ENCODE results near the gene MBTD1. TPM values are rescaled to one million over a fixed set of nuclear protein-coding genes. Genes with fewer than 3 reads are reported as not detected.
A peak's percentile ranks its signal among the peaks of the same experiment; 100 is the strongest.

The MBTD1 gene
- total and polyA plus RNA-seq, 5 donors = 4.1 to 9.1 (median 6.2) TPM

- Histone ChIP-seq H3K27ac (ENCODE audit: low read length) (no peak overlapping the region), H3K4me1 (ENCODE audit: control insufficient read depth, insufficient read depth, low read length) (no peaks in the 10 kb centered on the region), H3K4me3 (ENCODE audit: low read length) (no peak overlapping the region), H3K9me3 (ENCODE audit: control insufficient read depth, low read length) (no peaks in the 10 kb centered on the region), H3K27me3 (ENCODE audit: control insufficient read depth, insufficient read depth) (no peaks in the 10 kb centered on the region)
- WGBS = 70% methylated on average over 6 of the region's 6 CpGs
- DNase-seq (no peak), ATAC-seq (no peak)
- intact Hi-C loops (cut with DNase I) = loop anchor here in 1 of 4 donors (10.0 kb wide), 1 partner anchor 140 kb away; no protein-coding TSS in a partner anchor
These were observed 115.4 kb downstream of the MBTD1 start for GRCh38 chr17:51144266-51145022.

GRCh38 chr17:51142597-51142996 is 117.3 kb downstream of the MBTD1 start:
- no peak overlapping the region for H3K27ac ChIP-seq (ENCODE audit: low read length)
- H3K9me3 ChIP-seq (ENCODE audit: control insufficient read depth, low read length) = no peaks in the 10 kb centered on the region
- H3K4me3 ChIP-seq (ENCODE audit: low read length) = no peak overlapping the region
- intact Hi-C loops (cut with DNase I) = loop anchor here in 1 of 4 donors (10.0 kb wide), 1 partner anchor 138 kb away; no protein-coding TSS in a partner anchor
- no peaks in the 10 kb centered on the region for H3K4me1 ChIP-seq (ENCODE audit: control insufficient read depth, insufficient read depth, low read length)
- DNase-seq (no peak), ATAC-seq (no peak)
- 93% methylated on average over 2 of the region's 2 CpGs for WGBS
- H3K27me3 ChIP-seq (ENCODE audit: control insufficient read depth, insufficient read depth) = no peaks in the 10 kb centered on the region

GRCh38 chr17:51135956-51136355 is 123.9 kb downstream of the MBTD1 start:
- H3K9me3 ChIP-seq (ENCODE audit: control insufficient read depth, low read length) = no peaks in the 10 kb centered on the region
- no peaks in the 10 kb centered on the region for H3K4me1 ChIP-seq (ENCODE audit: control insufficient read depth, insufficient read depth, low read length)
- 89% methylated on average over 3 of the region's 3 CpGs for WGBS
- no peak for DNase-seq
- no peaks in the 10 kb centered on the region for H3K27me3 ChIP-seq (ENCODE audit: control insufficient read depth, insufficient read depth)
- intact Hi-C loops (cut with DNase I) = no loop called here
- H3K4me3 ChIP-seq (ENCODE audit: low read length) = no peak overlapping the region
- no peak for ATAC-seq
- H3K27ac ChIP-seq (ENCODE audit: low read length) = no peak overlapping the region

- 70% methylated on average over 2 of the region's 2 CpGs for WGBS
- no peaks in the 10 kb centered on the region for H3K4me1 ChIP-seq (ENCODE audit: control insufficient read depth, insufficient read depth, low read length)
- ATAC-seq (no peak), DNase-seq (no peak)
- no peak overlapping the region for H3K4me3 ChIP-seq (ENCODE audit: low read length)
- no peaks in the 10 kb centered on the region for H3K27me3 ChIP-seq (ENCODE audit: control insufficient read depth, insufficient read depth)
- H3K9me3 ChIP-seq (ENCODE audit: control insufficient read depth, low read length) = no peaks in the 10 kb centered on the region
- H3K27ac ChIP-seq (ENCODE audit: low read length) = peak overlapping the region; percentile 76
- intact Hi-C loops (cut with DNase I) = no loop called here
These were observed 126.5 kb downstream of the MBTD1 start for GRCh38 chr17:51133365-51133764.

- peak; percentile 75 to 85 for ATAC-seq
- DNase-seq = no peak
- H3K4me1 ChIP-seq (ENCODE audit: control insufficient read depth, insufficient read depth, low read length) = no peaks in the 10 kb centered on the region
- peak overlapping the region; percentile 86 for H3K27ac ChIP-seq (ENCODE audit: low read length)
- intact Hi-C loops (cut with DNase I) = no loop called here
- H3K9me3 ChIP-seq (ENCODE audit: control insufficient read depth, low read length) = no peaks in the 10 kb centered on the region
- no peaks in the 10 kb centered on the region for H3K27me3 ChIP-seq (ENCODE audit: control insufficient read depth, insufficient read depth)
- no peak overlapping the region for H3K4me3 ChIP-seq (ENCODE audit: low read length)
These were observed 126.9 kb downstream of the MBTD1 start for GRCh38 chr17:51132964-51133319.

- H3K4me3 ChIP-seq (ENCODE audit: low read length) = no peak overlapping the region
- peak; percentile 42 to 47 for ATAC-seq
- no peaks in the 10 kb centered on the region for H3K27me3 ChIP-seq (ENCODE audit: control insufficient read depth, insufficient read depth)
- 67% methylated on average over 3 of the region's 3 CpGs for whole genome bisulfite sequencing
- H3K27ac ChIP-seq (ENCODE audit: low read length) = no peak overlapping the region
- H3K9me3 ChIP-seq (ENCODE audit: control insufficient read depth, low read length) = no peaks in the 10 kb centered on the region
- intact Hi-C loops (cut with DNase I) = loop anchor here in 1 of 4 donors (2.0 kb wide), 1 partner anchor 67 kb away; no protein-coding TSS in a partner anchor
- DNase-seq = peak in 2 of 3 donors; percentile 54 to 64
- H3K4me1 ChIP-seq (ENCODE audit: control insufficient read depth, insufficient read depth, low read length) = no peaks in the 10 kb centered on the region
These were observed 131.8 kb downstream of the MBTD1 start for GRCh38 chr17:51128076-51128475.

Other genes starting within 250 kb of the MBTD1 start
- gene SPAG9, start 139.2 kb downstream of the MBTD1 start, total RNA-seq = 10 to 100 TPM; 58.4 to 81.0 (median 60.8) TPM
- gene SPAG9, start 139.2 kb downstream of the MBTD1 start, polyA plus RNA-seq = 19.1 TPM
- gene NME1, start 106.5 kb downstream of the MBTD1 start, total RNA-seq = 10 to 100 TPM; 18.7 to 43.8 (median 25.0) TPM
- gene NME1, start 106.5 kb downstream of the MBTD1 start, polyA plus RNA-seq = 35.6 TPM
- gene NME2, start 93.6 kb downstream of the MBTD1 start, total RNA-seq = 100 to 1,000 TPM; 311 to 374 (median 327) TPM
- gene NME2, start 93.6 kb downstream of the MBTD1 start, polyA plus RNA-seq = 488 TPM
- gene UTP18, start 497 bp upstream of the MBTD1 start, total RNA-seq = 10 to 100 TPM in 1 of 4 donors, 1 to 10 TPM in 3; 8.1 to 13.6 (median 8.5) TPM
- 6.8 TPM for gene UTP18, start 497 bp upstream of the MBTD1 start, polyA plus RNA-seq